ENCODE results near the gene CATSPERE. TPM values are rescaled to one million over a fixed set of nuclear protein-coding genes. Genes with fewer than 3 reads are reported as not detected.
"Not testable (repeated sequence)": the region's sequence is repeated elsewhere in the genome, so short reads cannot be mapped to it uniquely, and the experiment has no call there.

The CATSPERE gene
- total RNA-seq, 3 donors from 2014 or later: 1.3 to 3.2 (median 2.0) TPM

DNA sequence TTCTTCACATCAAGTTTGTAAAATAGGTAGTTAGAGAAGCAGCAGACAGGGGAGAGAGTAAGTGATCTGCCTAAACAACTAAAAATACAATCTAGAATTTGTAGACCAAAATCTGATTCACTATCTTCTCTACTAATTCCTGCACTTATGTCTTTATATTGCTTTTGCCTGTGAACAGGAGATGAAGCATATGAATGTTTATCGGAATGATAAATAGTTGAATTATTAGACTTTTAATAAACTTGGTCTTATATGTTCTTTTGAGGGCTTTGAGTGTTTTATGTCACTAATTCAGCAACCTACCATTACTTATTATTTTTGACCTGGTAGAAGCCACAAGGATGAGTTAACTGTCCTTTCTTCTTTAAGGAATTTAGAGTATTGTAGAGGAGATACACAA is 194.1 kb downstream of the CATSPERE start:
- no peaks in the 10 kb centered on the region for H3K36me3 ChIP-seq
- H3K27ac ChIP-seq: no peak overlapping the region
- no peak overlapping the region for H3K4me3 ChIP-seq
- DNase-seq (ENCODE audit: low spot score in 2 of 2): no peak
- H3K4me1 ChIP-seq: peaks cover 0 to 5% of the 10 kb centered on the region in 2 donors
- H3K27me3 ChIP-seq: no peaks in the 10 kb centered on the region
- intact Hi-C loops (cut with DNase I; ENCODE audit: low total_unique reads): no loop called here
- TF ChIP-seq POLR2AphosphoS5 (IDR thresholded peaks at IDR 0.05): no peak
- TF ChIP-seq, protein P1, sequence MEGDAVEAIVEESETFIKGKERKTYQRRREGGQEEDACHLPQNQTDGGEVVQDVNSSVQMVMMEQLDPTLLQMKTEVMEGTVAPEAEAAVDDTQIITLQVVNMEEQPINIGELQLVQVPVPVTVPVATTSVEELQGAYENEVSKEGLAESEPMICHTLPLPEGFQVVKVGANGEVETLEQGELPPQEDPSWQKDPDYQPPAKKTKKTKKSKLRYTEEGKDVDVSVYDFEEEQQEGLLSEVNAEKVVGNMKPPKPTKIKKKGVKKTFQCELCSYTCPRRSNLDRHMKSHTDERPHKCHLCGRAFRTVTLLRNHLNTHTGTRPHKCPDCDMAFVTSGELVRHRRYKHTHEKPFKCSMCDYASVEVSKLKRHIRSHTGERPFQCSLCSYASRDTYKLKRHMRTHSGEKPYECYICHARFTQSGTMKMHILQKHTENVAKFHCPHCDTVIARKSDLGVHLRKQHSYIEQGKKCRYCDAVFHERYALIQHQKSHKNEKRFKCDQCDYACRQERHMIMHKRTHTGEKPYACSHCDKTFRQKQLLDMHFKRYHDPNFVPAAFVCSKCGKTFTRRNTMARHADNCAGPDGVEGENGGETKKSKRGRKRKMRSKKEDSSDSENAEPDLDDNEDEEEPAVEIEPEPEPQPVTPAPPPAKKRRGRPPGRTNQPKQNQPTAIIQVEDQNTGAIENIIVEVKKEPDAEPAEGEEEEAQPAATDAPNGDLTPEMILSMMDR (IDR thresholded peaks at IDR 0.05): no peak
- TF ChIP-seq POLR2A (IDR thresholded peaks at IDR 0.05): no peak
- no peaks in the 10 kb centered on the region for H3K9me3 ChIP-seq

DNA sequence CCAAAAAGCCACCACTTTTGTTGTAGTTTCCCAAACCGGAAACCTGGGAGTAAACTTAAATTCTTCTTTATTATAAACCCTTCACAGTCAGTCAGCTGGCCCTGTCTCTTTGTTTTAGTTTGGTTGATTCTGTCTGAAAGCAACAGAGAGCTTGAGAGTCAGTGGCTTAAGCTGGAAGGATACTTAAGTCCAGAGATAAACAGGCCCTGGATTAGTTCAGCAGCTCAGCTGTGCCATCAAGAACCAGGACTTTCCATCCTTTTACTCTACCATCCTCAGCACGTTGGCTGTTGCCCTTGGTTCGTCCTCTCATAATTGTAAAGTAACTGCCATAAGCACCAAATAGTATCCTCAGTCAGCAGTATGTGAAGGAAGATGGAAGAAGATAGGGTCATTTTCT is 196.3 kb downstream of the CATSPERE start:
- Histone ChIP-seq H3K27me3 (no peaks in the 10 kb centered on the region), H3K36me3 (no peaks in the 10 kb centered on the region), H3K4me3 (no peak overlapping the region), H3K9me3 (no peaks in the 10 kb centered on the region), H3K27ac (no peak overlapping the region), H3K4me1 (peaks cover 0 to 5% of the 10 kb centered on the region in 2 donors)
- no peak for DNase-seq (ENCODE audit: low spot score in 2 of 2)
- TF ChIP-seq, protein P1 (IDR thresholded peaks at IDR 0.05): no peak
- TF ChIP-seq POLR2A (IDR thresholded peaks at IDR 0.05): no peak
- TF ChIP-seq POLR2AphosphoS5 (IDR thresholded peaks at IDR 0.05): no peak
- intact Hi-C loops (cut with DNase I; ENCODE audit: low total_unique reads): no loop called here

DNA sequence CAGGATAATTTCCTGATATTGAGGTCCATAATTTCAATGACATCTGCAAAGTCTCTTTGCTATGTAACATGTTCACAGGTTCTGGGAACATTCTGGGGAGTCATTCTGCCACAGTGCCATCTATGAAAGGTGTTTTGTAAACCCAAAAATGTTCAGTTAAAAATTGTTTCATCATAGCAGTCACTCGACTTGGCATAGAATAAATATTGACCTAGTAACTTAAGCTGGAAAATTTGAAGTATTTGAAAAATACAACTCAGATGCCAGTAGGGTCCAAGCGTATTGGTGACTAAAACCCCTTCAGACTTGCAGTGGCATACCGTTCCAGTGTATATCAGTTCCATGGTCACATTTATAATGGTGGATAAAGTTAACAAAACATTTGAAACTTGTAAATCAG is 198.6 kb downstream of the CATSPERE start:
- DNase-seq (ENCODE audit: low spot score in 2 of 2): no peak
- Histone ChIP-seq H3K4me1 (peaks cover 0 to 5% of the 10 kb centered on the region in 2 donors), H3K27me3 (no peaks in the 10 kb centered on the region), H3K36me3 (no peaks in the 10 kb centered on the region), H3K9me3 (no peaks in the 10 kb centered on the region), H3K4me3 (no peak overlapping the region), H3K27ac (no peak overlapping the region)
- intact Hi-C loops (cut with DNase I; ENCODE audit: low total_unique reads): no loop called here
- TF ChIP-seq, protein P1 (IDR thresholded peaks at IDR 0.05): no peak

DNA sequence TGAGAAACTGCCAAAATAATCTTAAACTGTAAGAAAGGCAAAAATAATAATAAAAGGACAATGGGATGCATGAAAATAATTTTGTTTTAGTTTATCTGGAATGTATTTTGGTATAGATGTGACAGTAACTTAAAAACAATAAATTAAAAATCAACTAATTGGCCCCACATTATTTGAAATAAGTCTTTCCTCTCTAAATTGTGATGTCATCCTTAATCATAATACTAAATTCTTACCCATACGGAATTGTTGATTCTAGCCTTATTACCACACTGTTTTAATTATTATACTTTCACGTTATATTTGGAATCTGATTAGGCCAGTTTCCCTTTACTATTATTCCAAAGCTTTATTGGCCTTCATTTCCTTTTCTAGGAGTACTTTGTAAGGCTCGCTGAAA is 199.5 kb downstream of the CATSPERE start:
- Histone ChIP-seq H3K9me3 (no peaks in the 10 kb centered on the region), H3K27me3 (no peaks in the 10 kb centered on the region), H3K36me3 (no peaks in the 10 kb centered on the region), H3K4me1 (peaks cover 0 to 5% of the 10 kb centered on the region in 2 donors), H3K27ac (no peak overlapping the region), H3K4me3 (no peak overlapping the region)
- no peak for DNase-seq (ENCODE audit: low spot score in 2 of 2)
- no peak for TF ChIP-seq POLR2AphosphoS5 (IDR thresholded peaks at IDR 0.05)
- TF ChIP-seq, protein P1 (IDR thresholded peaks at IDR 0.05): no peak
- no peak for TF ChIP-seq POLR2A (IDR thresholded peaks at IDR 0.05)
- intact Hi-C loops (cut with DNase I; ENCODE audit: low total_unique reads): no loop called here

DNA sequence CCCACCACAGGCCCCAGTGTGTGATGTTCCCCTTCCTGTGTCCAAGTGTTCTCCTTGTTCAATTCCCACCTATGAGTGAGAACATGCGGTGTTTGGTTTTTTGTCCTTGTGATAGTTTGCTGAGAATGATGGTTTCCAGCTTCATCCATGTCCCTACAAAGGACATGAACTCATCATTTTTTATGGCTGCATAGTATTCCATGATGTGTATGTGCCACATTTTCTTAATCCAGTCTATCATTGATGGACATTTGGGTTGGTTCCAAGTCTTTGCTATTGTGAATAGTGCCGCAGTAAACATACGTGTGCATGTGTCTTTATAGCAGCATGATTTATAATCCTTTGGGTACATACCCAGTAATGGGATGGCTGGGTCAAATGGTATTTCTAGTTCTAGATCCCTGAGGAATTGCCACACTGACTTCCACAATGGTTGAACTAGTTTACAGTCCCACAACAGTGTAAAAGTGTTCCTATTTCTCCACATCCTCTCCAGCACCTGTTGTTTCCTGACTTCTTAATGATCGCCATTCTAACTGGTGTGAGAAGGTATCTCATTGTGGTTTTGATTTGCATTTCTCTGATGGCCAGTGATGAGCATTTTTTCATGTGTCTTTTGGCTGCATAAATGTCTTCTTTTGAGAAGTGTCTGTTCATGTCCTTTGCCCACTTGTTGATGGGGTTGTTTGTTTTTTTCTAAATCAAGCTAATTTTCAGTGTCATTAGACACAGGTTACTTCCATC is 200.7 kb downstream of the CATSPERE start:
- H3K36me3 ChIP-seq; H3K4me1 ChIP-seq; DNase-seq (ENCODE audit: low spot score in 2 of 2); intact Hi-C loops (cut with DNase I; ENCODE audit: low total_unique reads); H3K9me3 ChIP-seq; H3K4me3 ChIP-seq; H3K27ac ChIP-seq; H3K27me3 ChIP-seq: not testable (repeated sequence)

All from breast epithelium (tissue), 4 donors.